ENCODE measurements around the gene COA3.

Gene COA3
- long read RNA-seq, transcript COA3-201 (2 exons, 771 nt), result major isoform, 14 of 14 reads
- long read RNA-seq, partial matches to known transcripts, result 0 of 14 reads
- long read RNA-seq, other reads (novel, unspliced or antisense), result 0 of 14 reads

- Histone ChIP-seq H3K27ac (replicated peaks) (peak within 1 kb of the TSS; percentile 60), H3K4me3 (replicated peaks; ENCODE audit: insufficient read depth, low read length) (peak within 1 kb of the TSS; percentile 96), H3K27me3 (ENCODE audit: insufficient read depth, poor library complexity, severe bottlenecking) (no peaks in the 10 kb centered on the region)
- peak; percentile 62 to 90 for DNase-seq (ENCODE audit: low read depth in 1 of 2, low spot score in 1 of 2)
- TF ChIP-seq GABPA (IDR thresholded peaks at IDR 0.05; ENCODE audit: low read depth) (no peak), CTCF (IDR thresholded peaks at IDR 0.05; ENCODE audit: insufficient read depth, low read length) (no peak), REST (IDR thresholded peaks at IDR 0.05; ENCODE audit: insufficient replicate concordance, low read depth) (no peak), POLR2AphosphoS5 (IDR thresholded peaks at IDR 0.05; ENCODE audit: low read depth) (peak; percentile 25; the same call in 1 of the 2 replicates), SPI1 (IDR thresholded peaks at IDR 0.05; ENCODE audit: borderline replicate concordance, low read depth) (no peak)
Observed at GRCh38 chr17:42798383-42799380, at the start of gene COA3, which contains the start of gene CNTD1. COA3 (minus strand) TSS chr17:42798704; CDS start chr17:42798681, 23 bp downstream. CNTD1 (plus strand) TSS chr17:42798861; CDS start chr17:42799068, 207 bp downstream.

- Histone ChIP-seq H3K27ac (replicated peaks) (no peak overlapping the region), H3K27me3 (ENCODE audit: insufficient read depth, poor library complexity, severe bottlenecking) (no peaks in the 10 kb centered on the region), H3K4me3 (replicated peaks; ENCODE audit: insufficient read depth, low read length) (no peak overlapping the region)
- TF ChIP-seq REST (IDR thresholded peaks at IDR 0.05; ENCODE audit: insufficient replicate concordance, low read depth) (no peak), CTCF (IDR thresholded peaks at IDR 0.05; ENCODE audit: insufficient read depth, low read length) (no peak), SPI1 (IDR thresholded peaks at IDR 0.05; ENCODE audit: borderline replicate concordance, low read depth) (no peak), GABPA (IDR thresholded peaks at IDR 0.05; ENCODE audit: low read depth) (no peak), POLR2AphosphoS5 (IDR thresholded peaks at IDR 0.05; ENCODE audit: low read depth) (no peak)
- no peak for DNase-seq (ENCODE audit: low read depth in 1 of 2, low spot score in 1 of 2)
Observed at GRCh38 chr17:42848093-42848492, 49.6 kb upstream of the COA3 start.

GRCh38 chr17:42846594-42847280 is 48.2 kb upstream of the COA3 start:
- Histone ChIP-seq H3K27ac (replicated peaks) (no peak overlapping the region), H3K4me3 (replicated peaks; ENCODE audit: insufficient read depth, low read length) (no peak overlapping the region), H3K27me3 (ENCODE audit: insufficient read depth, poor library complexity, severe bottlenecking) (no peaks in the 10 kb centered on the region)
- peak in 1 of 2 experiments; percentile 34 for DNase-seq (ENCODE audit: low read depth in 1 of 2, low spot score in 1 of 2)
- TF ChIP-seq REST (IDR thresholded peaks at IDR 0.05; ENCODE audit: insufficient replicate concordance, low read depth) (no peak), SPI1 (IDR thresholded peaks at IDR 0.05; ENCODE audit: borderline replicate concordance, low read depth) (no peak), CTCF (IDR thresholded peaks at IDR 0.05; ENCODE audit: insufficient read depth, low read length) (no peak), GABPA (IDR thresholded peaks at IDR 0.05; ENCODE audit: low read depth) (no peak), POLR2AphosphoS5 (IDR thresholded peaks at IDR 0.05; ENCODE audit: low read depth) (no peak)
